PC-9 (cell line): ENCODE measurements around the gene ZNF423.

Experiments
- CTCF ChIP-seq: fragments of 200-600 bp; sonication (generic); conservative IDR thresholded peaks from 2 replicates; pipeline ENCODE4 v1.6.1; 2017; ENCODE audit warnings: mixed run types, antibody characterized with exemption, mild to moderate bottlenecking, moderate library complexity
- EZH2 ChIP-seq: fragments of 200-600 bp; sonication (generic); IDR thresholded peaks from 2 replicates; pipeline ENCODE4 v1.8.0; 2017; ENCODE audit warnings: antibody characterized with exemption, low read depth

- TF ChIP-seq EZH2 (no peak), CTCF (no peak)
Measured at GRCh38 chr16:49605536-49606254, 250.2 kb downstream of the ZNF423 start.
